HG02642 (cell line): Measurements from ENCODE around the gene FAM222B.
A peak's percentile ranks its signal among the peaks of the same experiment; 100 is the strongest.
"Not testable (repeated sequence)": the region's sequence is repeated elsewhere in the genome, so short reads cannot be mapped to it uniquely, and the experiment has no call there.

Experiments used
- ATAC-seq: cut with Tn5 transposase; IDR thresholded peaks from one replicate; pipeline ENCODE4 v1.9.1; 2021; ENCODE audit warnings: mild to moderate bottlenecking; ENCODE audit not compliant: unreplicated experiment, poor library complexity

Gene FAM222B

GRCh38 chr17:28842282-28843012 is at the start of gene FAM222B:
Gene FAM222B, minus strand, starts transcription at chr17:28842790. Its CDS starts 76,123 bp downstream, at chr17:28766667.
- peak; percentile 92 for ATAC-seq

GRCh38 chr17:28892024-28892423 is 49.4 kb upstream of the FAM222B start:
- ATAC-seq: no peak

- ATAC-seq: no peak
Observed at GRCh38 chr17:28891201-28891600, 48.6 kb upstream of the FAM222B start.

- ATAC-seq: no peak
Observed at GRCh38 chr17:28889996-28890395, 47.4 kb upstream of the FAM222B start.

- ATAC-seq: no peak
Observed at GRCh38 chr17:28888832-28889231, 46.2 kb upstream of the FAM222B start.

GRCh38 chr17:28887871-28888471 is 45.4 kb upstream of the FAM222B start:
- no peak for ATAC-seq

GRCh38 chr17:28885951-28886350 is 43.4 kb upstream of the FAM222B start:
- ATAC-seq: no peak

GRCh38 chr17:28885363-28885762 is 42.8 kb upstream of the FAM222B start:
- no peak for ATAC-seq

- no peak for ATAC-seq
Observed at GRCh38 chr17:28883967-28884702, 41.5 kb upstream of the FAM222B start.

GRCh38 chr17:28882154-28882895 is 39.7 kb upstream of the FAM222B start:
- no peak for ATAC-seq

- ATAC-seq: no peak
Observed at GRCh38 chr17:28881533-28882056, 39.0 kb upstream of the FAM222B start.

GRCh38 chr17:28880572-28880945 is 38.0 kb upstream of the FAM222B start:
- no peak for ATAC-seq

- ATAC-seq: no peak
Observed at GRCh38 chr17:28879886-28880571, 37.4 kb upstream of the FAM222B start.

- ATAC-seq: no peak
Observed at GRCh38 chr17:28878981-28879380, 36.4 kb upstream of the FAM222B start.

GRCh38 chr17:28878158-28878910 is 35.7 kb upstream of the FAM222B start:
- ATAC-seq: no peak

GRCh38 chr17:28877150-28877711 is 34.6 kb upstream of the FAM222B start:
- not testable (repeated sequence) for ATAC-seq

- ATAC-seq: no peak
Observed at GRCh38 chr17:28875848-28876550, 33.4 kb upstream of the FAM222B start.

- ATAC-seq: no peak
Observed at GRCh38 chr17:28874750-28875149, 32.2 kb upstream of the FAM222B start.
